HepG2 (cell line): ENCODE results near the gene LAMTOR1. TPM values are rescaled to one million over a fixed set of nuclear protein-coding genes. Genes with fewer than 3 reads are reported as not detected.

ENCODE experiments used
- ASH2L ChIP-seq: fragments of 300-600, 200-600 bp; sonication (generic); IDR thresholded peaks from 2 replicates; pipeline ENCODE4 v1.7.0; 2017; ENCODE audit warnings: low read depth, mild to moderate bottlenecking, moderate library complexity, mixed read lengths, low read length; ENCODE audit not compliant: insufficient read length
- DMTF1 ChIP-seq: sonication (generic); formaldehyde crosslinking; IDR thresholded peaks from 2 replicates; pipeline ENCODE4 v1.4.0; 2020; ENCODE audit warnings: mild to moderate bottlenecking, missing genetic modification reagents
- FLYWCH1 ChIP-seq: sonication (generic); formaldehyde crosslinking; IDR thresholded peaks from 2 replicates; pipeline ENCODE4 v1.8.1; 2023; ENCODE audit warnings: mild to moderate bottlenecking, missing genetic modification reagents
- FOXP4 ChIP-seq: sonication (generic); formaldehyde crosslinking; IDR thresholded peaks from 2 replicates; pipeline ENCODE4 v1.4.0; 2020; ENCODE audit warnings: missing genetic modification reagents
- HIC2 ChIP-seq: sonication (generic); formaldehyde crosslinking; IDR thresholded peaks from 2 replicates; pipeline ENCODE4 v1.9.0; 2022; ENCODE audit warnings: low read depth, missing genetic modification reagents
- HNRNPL ChIP-seq: fragments of 200-400 bp; formaldehyde crosslinking; IDR thresholded peaks from 2 replicates; pipeline ENCODE4 v1.6.1; 2017; ENCODE audit warnings: mild to moderate bottlenecking, low read depth, low read length
- JDP2 ChIP-seq: sonication (generic); formaldehyde crosslinking; IDR thresholded peaks from 2 replicates; pipeline ENCODE4 v1.8.1; 2022; ENCODE audit warnings: missing genetic modification reagents, borderline replicate concordance
- MIXL1 ChIP-seq: IDR thresholded peaks from 2 replicates; pipeline ENCODE4 v1.6.1; 2016
- MTF2 ChIP-seq: sonication (generic); formaldehyde crosslinking; IDR thresholded peaks from 2 replicates; pipeline ENCODE4 v1.5.0; 2020; ENCODE audit warnings: missing genetic modification reagents, borderline replicate concordance
- NPAS2 ChIP-seq: sonication (generic); formaldehyde crosslinking; IDR thresholded peaks from 2 replicates; pipeline ENCODE4 v1.8.0; 2022; ENCODE audit warnings: mild to moderate bottlenecking, missing genetic modification reagents, borderline replicate concordance
- PHF8 ChIP-seq: sonication (generic); formaldehyde crosslinking; IDR thresholded peaks from 2 replicates; pipeline ENCODE4 v1.5.0; 2020; ENCODE audit warnings: missing genetic modification reagents
- TFDP2 ChIP-seq: sonication (generic); formaldehyde crosslinking; IDR thresholded peaks from 2 replicates; pipeline ENCODE4 v1.4.0; 2020; ENCODE audit warnings: missing genetic modification reagents
- ZNF10 ChIP-seq: sonication (generic); formaldehyde crosslinking; IDR thresholded peaks from 2 replicates; pipeline ENCODE4 v1.4.0; 2020; ENCODE audit warnings: mild to moderate bottlenecking, low read depth, missing genetic modification reagents, borderline replicate concordance
- ZNF430 ChIP-seq: sonication (generic); formaldehyde crosslinking; IDR thresholded peaks from 2 replicates; pipeline ENCODE4 v1.9.0; 2021; ENCODE audit warnings: mild to moderate bottlenecking, missing genetic modification reagents
- ZNF501 ChIP-seq: sonication (generic); formaldehyde crosslinking; IDR thresholded peaks from 2 replicates; pipeline ENCODE4 v1.5.1; 2020; ENCODE audit warnings: mild to moderate bottlenecking, moderate library complexity, missing genetic modification reagents
- ZNF503 ChIP-seq: sonication (generic); formaldehyde crosslinking; IDR thresholded peaks from 2 replicates; pipeline ENCODE4 v1.4.0; 2020; ENCODE audit warnings: missing genetic modification reagents
- ZNF543 ChIP-seq: sonication (generic); formaldehyde crosslinking; IDR thresholded peaks from 2 replicates; pipeline ENCODE4 v1.4.0; 2020; ENCODE audit warnings: mild to moderate bottlenecking, missing genetic modification reagents
- ZNF607 ChIP-seq: sonication (generic); formaldehyde crosslinking; IDR thresholded peaks from 2 replicates; pipeline ENCODE4 v1.5.1; 2020; ENCODE audit warnings: missing genetic modification reagents, mild to moderate bottlenecking, borderline replicate concordance
- ZNF839 ChIP-seq: sonication (generic); formaldehyde crosslinking; IDR thresholded peaks from 2 replicates; pipeline ENCODE4 v1.4.0; 2020; ENCODE audit warnings: missing genetic modification reagents, mild to moderate bottlenecking, borderline replicate concordance
- polyA plus RNA-seq, 8 experiments: library from polyadenylated mRNA; depleted of rRNA in 3 of 8; stranded (reverse) in 7 of 8; unstranded in 1 of 8; fragments of >200 nt; fragmentation: Illumina TruSeq in 4 of 8; extraction: Trizol in 4 of 8; gene quantifications; 2 replicates each; pipeline versions ENCODE4 v1.2.1 to v1.2.3, GENCODE V29; 2011 to 2016; ENCODE audit warnings: low read depth in 4 of 8, missing spikeins in 1 of 8, mixed read lengths in 1 of 8; ENCODE audit not compliant: insufficient read depth in 1 of 8
- total RNA-seq, 5 experiments: library from RNA; depleted of rRNA; stranded (reverse); fragments of >200 nt; fragmentation: Illumina TruSeq; extraction: Trizol; gene quantifications; 2 replicates each; pipeline ENCODE4 v1.2.3, GENCODE V29; 2016; ENCODE audit warnings: low read depth in 1 of 5

LAMTOR1 gene
- total and polyA plus RNA-seq, 2 of the 13 experiments (the other 11 are each of a cell fraction or from before 2014, with no cell fraction given) = 60.4 to 66.0 TPM

- TF ChIP-seq ZNF10 (CRISPR knock-in tag) = no peak
- TF ChIP-seq ZNF501 = peak; percentile 88
- TF ChIP-seq TFDP2 = peak; percentile 97
- 0 out of 2 replicates have a peak, but pooled peaks have one; percentile 17 for TF ChIP-seq ZNF607
- no peak for TF ChIP-seq JDP2 (CRISPR knock-in tag)
- TF ChIP-seq PHF8 (CRISPR knock-in tag) = peak; percentile 91
- no peak for TF ChIP-seq FLYWCH1 (CRISPR knock-in tag)
- peak; percentile 84 for TF ChIP-seq ASH2L
- TF ChIP-seq ZNF430 (CRISPR knock-in tag) = 0 out of 2 replicates have a peak, but pooled peaks have one; percentile 10
- TF ChIP-seq HNRNPL = 0 out of 2 replicates have a peak, but pooled peaks have one; percentile 51
- no peak for TF ChIP-seq NPAS2
- peak; percentile 92 for TF ChIP-seq MIXL1 (CRISPR knock-in tag)
- 0 out of 2 replicates have a peak, but pooled peaks have one; percentile 19 for TF ChIP-seq ZNF503
- TF ChIP-seq HIC2 (CRISPR knock-in tag) = no peak
- TF ChIP-seq ZNF839 (CRISPR knock-in tag) = no peak
- no peak for TF ChIP-seq MTF2 (CRISPR knock-in tag)
- TF ChIP-seq DMTF1 (CRISPR knock-in tag) = no peak
- TF ChIP-seq FOXP4 (CRISPR knock-in tag) = peak; percentile 68
- no peak for TF ChIP-seq ZNF543 (CRISPR knock-in tag)
These were observed 22.5 kb downstream of the LAMTOR1 start, which contains the start of the genes LRRC51 and NUMA1 (continued) for GRCh38 chr11:72080326-72081183.
